Embryonic facial prominence (tissue), 1 donor: ENCODE measurements around the gene CACNB4.
"Not testable (repeated sequence)": the region's sequence is repeated elsewhere in the genome, so short reads cannot be mapped to it uniquely, and the experiment has no call there.

Experiments used
- DNase-seq: peaks from one replicate; pipeline ENCODE4 v3.0.0-alpha.2; 2016; ENCODE audit errors: extremely low spot score

CACNB4 gene

GRCh38 chr2:152098496-152099366 is at the start of gene CACNB4:
CACNB4 (minus strand) TSS chr2:152099044.
- DNase-seq, result no peak

GRCh38 chr2:152134488-152135280 is 35.8 kb upstream of the CACNB4 start:
- DNase-seq, result no peak

DNA sequence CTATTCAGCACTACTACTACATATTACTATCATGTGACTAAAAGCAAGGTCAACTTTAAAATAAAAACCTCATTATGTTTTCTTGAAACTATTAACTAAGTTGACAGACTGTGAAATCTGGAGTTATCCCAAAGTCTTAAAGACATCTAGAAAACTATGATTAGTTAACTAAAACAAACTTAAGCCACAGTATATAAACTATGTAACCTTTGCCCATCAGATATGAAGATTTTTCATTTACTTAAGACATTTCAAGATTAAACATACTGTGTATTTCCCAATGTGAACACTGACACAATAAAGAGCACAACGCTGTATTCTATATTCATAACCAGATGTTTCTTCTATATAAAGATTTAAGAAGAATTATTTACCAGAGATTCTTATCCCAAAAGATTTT is 33.5 kb upstream of the CACNB4 start:
- no peak for DNase-seq

DNA sequence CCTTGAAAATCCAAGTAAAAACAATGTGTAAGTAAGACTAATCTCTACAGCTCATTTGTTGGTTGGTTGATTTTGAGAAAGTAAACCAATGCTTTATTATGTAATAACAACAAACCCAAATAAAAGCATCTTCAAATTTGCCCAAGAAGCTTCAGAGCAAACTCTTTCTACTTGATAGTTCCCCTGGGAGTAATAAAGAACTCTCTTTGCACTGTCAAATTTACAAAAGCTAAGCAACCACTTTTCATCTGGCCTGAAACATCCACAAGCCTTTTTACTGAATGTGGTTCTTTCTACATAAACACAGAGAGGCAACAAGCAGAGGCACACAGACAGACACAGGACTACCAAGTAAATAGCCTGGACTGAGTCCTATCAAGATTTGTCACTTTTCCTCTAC is 28.8 kb upstream of the CACNB4 start:
- no peak for DNase-seq

- no peak for DNase-seq
Measured at GRCh38 chr2:152126664-152127063, 27.8 kb upstream of the CACNB4 start.

DNA sequence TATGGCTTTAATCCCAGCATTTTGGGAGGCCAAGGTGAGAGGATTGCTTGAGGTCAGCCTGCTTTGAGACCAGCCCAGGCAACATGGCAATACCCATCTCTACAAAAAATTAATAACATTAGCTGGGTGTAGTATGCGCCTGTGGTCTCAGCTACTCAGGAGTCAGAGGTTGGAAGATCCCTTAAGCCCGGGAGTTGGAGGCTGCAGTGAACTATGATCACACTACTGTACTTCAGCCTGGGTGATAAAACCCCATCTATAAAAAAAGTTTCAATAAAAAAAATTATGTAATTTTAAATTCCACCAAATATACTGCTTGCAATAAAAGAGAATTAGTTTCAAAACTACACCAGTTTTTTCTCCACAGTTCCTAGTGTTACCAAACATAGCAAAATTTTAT is 23.3 kb upstream of the CACNB4 start:
- DNase-seq, result no peak

DNA sequence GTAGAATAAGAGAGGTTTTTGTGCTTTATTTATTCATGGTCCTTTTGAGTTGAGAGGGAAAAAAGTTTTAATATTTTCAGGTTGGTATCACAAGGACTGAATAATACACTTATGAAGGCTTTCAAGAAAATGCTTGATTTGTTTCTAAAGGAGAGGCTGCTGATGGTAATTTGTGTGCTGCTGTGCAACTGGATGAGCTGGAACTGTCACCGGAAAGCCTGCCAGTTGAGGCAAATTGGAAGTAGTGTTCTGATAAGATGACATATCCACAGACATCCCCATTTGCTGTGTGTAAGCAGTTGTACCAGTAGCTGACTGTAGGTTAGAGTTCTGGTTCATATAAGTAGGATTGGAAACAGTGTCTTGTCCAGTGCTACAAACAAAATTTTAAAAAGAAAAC is 21.6 kb upstream of the CACNB4 start:
- DNase-seq, result no peak

- DNase-seq, result no peak
Measured at GRCh38 chr2:152115952-152116351, 17.1 kb upstream of the CACNB4 start.

DNA sequence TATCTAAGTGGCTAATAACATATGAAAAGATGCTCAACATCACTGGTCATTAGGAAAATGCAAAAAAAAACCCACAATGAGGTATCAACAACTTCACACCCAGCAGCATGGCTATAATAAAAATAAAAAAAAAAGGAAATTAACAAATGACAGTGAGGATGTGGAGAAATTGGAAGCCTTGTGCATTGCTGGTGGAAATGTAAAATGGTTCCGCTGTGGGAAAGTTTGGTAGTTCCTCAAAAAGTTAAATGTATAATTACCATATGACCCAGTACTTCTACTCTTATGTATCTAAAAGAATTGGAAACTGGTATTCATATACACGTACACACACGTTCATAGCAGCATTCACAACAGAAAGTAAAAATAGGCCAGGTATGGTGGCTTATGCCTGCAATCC is 15.5 kb upstream of the CACNB4 start:
- no peak for DNase-seq

GRCh38 chr2:152107140-152107539 is 8.3 kb upstream of the CACNB4 start:
- not testable (repeated sequence) for DNase-seq

DNA sequence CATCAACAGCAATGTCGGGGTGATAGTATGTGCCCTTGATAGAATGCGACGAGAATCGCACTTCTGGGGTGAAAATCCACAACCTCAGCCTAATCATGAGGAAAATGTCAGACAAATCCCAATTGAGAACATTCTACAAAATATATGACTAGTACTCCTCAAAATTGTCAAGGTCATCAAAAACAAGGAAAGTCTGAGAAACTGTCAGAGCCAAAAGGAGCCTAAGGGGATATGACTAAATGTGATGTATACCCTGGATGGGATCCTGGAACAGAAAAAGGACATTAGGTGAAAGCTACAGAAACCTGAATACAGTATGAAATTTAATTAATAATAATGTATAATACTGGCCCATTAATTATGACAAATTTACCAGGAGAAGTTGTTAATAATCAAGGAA is 7.6 kb upstream of the CACNB4 start:
- DNase-seq, result no peak

DNA sequence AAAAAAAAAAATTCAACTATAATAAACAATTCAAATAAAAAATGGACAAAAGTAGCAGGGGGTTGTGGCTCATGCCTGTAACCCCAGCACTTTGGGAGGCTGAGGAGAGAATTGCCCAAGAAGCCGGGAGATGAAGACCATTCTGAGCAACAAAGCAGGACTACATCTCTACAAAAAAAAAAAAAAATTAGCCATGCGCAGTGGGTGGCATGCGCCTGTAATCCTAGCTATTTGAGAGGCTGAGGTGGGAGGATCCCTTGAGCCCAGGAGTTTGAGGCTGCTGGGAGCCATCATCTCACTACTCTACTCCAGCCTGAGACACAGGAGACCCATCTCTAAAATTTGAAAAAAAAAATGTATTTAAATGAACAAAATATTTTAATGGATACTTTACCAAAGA is 4.4 kb upstream of the CACNB4 start:
- DNase-seq, result no peak

DNA sequence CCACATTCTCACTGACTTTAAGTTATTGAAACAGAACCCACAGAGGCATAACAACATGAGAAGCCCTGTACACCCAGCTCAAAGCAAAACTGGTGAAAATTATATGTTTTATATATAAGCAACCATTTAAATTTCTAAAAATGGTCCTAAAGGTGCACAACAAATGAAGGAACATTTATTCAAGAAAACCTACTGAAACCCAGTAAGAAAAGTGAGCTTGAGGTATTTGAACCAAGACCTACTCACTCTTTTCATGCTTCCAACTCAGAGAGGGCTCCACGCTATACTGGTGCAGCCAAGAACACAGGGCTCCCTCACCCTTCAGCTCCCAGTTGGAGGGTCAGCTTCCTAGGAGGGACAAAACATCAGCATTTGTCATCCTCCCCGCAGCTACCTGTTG is 2.1 kb upstream of the CACNB4 start:
- no peak for DNase-seq

GRCh38 chr2:152099367-152100050 is 665 bp upstream of the CACNB4 start:
- DNase-seq, result no peak

- no peak for DNase-seq
Measured at GRCh38 chr2:152097801-152098495, 896 bp downstream of the CACNB4 start.

GRCh38 chr2:152097290-152097800 is 1.5 kb downstream of the CACNB4 start:
- DNase-seq, result no peak

DNA sequence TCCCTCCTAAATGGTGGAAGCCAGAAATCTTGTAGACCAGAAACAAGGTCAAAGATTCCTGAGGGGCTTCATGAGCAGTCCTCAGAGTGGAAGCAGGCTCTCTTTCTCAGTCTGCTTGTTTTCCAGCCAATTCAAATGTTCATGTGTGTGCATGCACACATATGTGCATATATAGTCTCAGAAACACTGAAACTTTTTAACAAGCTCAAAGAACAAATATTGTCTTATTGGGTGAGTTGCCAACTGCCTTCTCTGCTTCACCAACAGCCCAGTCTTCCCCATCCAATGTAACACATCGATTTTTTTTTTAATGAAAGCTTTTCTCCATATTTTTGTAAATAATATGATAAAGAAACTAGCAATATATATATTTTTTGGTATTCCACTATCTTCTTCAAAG is 3.7 kb downstream of the CACNB4 start:
- DNase-seq, result no peak

GRCh38 chr2:152094014-152094413 is 4.8 kb downstream of the CACNB4 start:
- no peak for DNase-seq

DNA sequence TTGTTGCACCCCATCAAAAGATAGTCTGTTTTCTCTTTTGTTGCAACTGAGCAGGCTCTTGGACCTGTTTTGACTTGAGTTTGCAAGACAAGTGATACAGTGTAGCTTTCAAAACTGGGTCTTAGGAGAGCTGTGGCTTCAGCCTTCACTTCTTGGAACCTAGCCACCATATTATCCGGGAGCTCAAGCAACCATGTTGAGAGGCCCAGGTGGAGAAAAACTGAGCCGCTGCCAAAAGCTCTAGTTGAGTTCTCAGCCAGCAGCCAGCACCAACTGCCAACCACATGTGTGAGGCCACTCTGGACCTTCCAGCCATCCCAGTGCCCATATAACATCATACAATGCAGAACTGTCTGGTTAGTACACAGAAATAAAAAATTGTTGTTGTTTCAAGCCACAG is 5.4 kb downstream of the CACNB4 start:
- no peak for DNase-seq

DNA sequence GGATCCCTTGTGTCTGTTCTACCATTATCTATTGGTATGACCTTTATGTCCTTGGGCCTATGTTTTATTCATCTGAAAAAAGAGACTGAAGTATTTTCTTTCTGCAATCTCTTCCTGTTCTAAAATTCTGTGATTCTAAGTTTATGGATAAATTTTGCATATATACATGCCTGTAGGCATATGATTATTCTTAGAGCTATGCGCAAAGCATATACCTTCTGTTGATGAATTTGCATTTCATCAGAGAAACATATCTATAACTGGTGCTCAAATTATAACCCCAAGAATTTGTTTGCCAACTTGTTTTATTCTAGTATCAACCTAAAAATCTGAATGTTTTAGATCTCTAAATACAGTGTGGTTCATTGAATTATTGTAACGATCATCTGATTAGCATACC is 6.7 kb downstream of the CACNB4 start:
- no peak for DNase-seq

DNA sequence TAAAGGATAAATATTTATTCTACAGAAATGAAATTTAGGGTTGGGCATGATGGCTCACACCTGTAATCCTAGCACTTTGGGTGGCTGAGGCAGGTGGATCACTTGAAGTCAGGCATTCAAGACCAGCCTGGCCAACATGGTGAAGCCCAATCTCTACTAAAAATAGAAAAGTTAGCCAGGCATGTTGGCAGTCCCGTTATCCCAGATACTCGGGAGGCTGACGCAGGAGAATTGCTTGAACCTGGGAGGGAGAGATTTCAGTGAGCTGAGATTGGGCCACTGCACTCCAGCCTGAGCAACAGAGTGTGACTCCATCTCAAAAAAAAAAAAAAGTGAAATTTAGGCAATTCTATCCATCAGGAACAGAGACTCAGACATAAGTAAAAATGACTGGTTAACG is 8.1 kb downstream of the CACNB4 start:
- DNase-seq, result not testable (repeated sequence)

- DNase-seq, result no peak
Measured at GRCh38 chr2:152089238-152089637, 9.6 kb downstream of the CACNB4 start.
